ENCODE data around the gene NCOA1. TPM values are rescaled to one million over a fixed set of nuclear protein-coding genes. Genes with fewer than 3 reads are reported as not detected.
"Not testable (repeated sequence)": the region's sequence is repeated elsewhere in the genome, so short reads cannot be mapped to it uniquely, and the experiment has no call there.

NCOA1 gene
- total RNA-seq, 1 donor from 2014 or later, result 11.0 TPM

- H3K4me3 ChIP-seq (ENCODE audit: low read depth, low read length), result no peak overlapping the region
- no peak for DNase-seq (ENCODE audit: low read depth)
- no peak for TF ChIP-seq CTCF (conservative IDR thresholded peaks at IDR 0.05; ENCODE audit: low read depth, low read length)
These were observed 13.8 kb upstream of the NCOA1 start for GRCh38 chr2:24477229-24477628.

- TF ChIP-seq CTCF (conservative IDR thresholded peaks at IDR 0.05; ENCODE audit: low read depth, low read length), result no peak
- H3K4me3 ChIP-seq (ENCODE audit: low read depth, low read length), result no peak overlapping the region
- no peak for DNase-seq (ENCODE audit: low read depth)
These were observed 12.8 kb upstream of the NCOA1 start for GRCh38 chr2:24478243-24478642.

- no peak for TF ChIP-seq CTCF (conservative IDR thresholded peaks at IDR 0.05; ENCODE audit: low read depth, low read length)
- H3K4me3 ChIP-seq (ENCODE audit: low read depth, low read length), result no peak overlapping the region
- DNase-seq (ENCODE audit: low read depth), result no peak
These were observed 10.8 kb upstream of the NCOA1 start for GRCh38 chr2:24480245-24480644.

- DNase-seq (ENCODE audit: low read depth), result no peak
These were observed 8.6 kb upstream of the NCOA1 start for GRCh38 chr2:24482251-24482971.

GRCh38 chr2:24482972-24483300 is 8.1 kb upstream of the NCOA1 start:
- TF ChIP-seq CTCF (conservative IDR thresholded peaks at IDR 0.05; ENCODE audit: low read depth, low read length), result no peak
- no peak overlapping the region for H3K4me3 ChIP-seq (ENCODE audit: low read depth, low read length)
- no peak for DNase-seq (ENCODE audit: low read depth)

More at GRCh38 chr2:24482251-24482971, 8.6 kb upstream of the NCOA1 start:
- TF ChIP-seq CTCF (conservative IDR thresholded peaks at IDR 0.05; ENCODE audit: low read depth, low read length), result no peak
- H3K4me3 ChIP-seq (ENCODE audit: low read depth, low read length), result no peak overlapping the region

GRCh38 chr2:24484677-24485076 is 6.4 kb upstream of the NCOA1 start:
- H3K4me3 ChIP-seq (ENCODE audit: low read depth, low read length); DNase-seq (ENCODE audit: low read depth): not testable (repeated sequence)

- H3K4me3 ChIP-seq (ENCODE audit: low read depth, low read length), result no peak overlapping the region
- no peak for TF ChIP-seq CTCF (conservative IDR thresholded peaks at IDR 0.05; ENCODE audit: low read depth, low read length)
- DNase-seq (ENCODE audit: low read depth), result no peak
These were observed 5.9 kb upstream of the NCOA1 start for GRCh38 chr2:24485197-24485596.

Data from epithelial cell of proximal tubule (primary cell).